ENCODE measurements around the gene KCNJ6. TPM values are rescaled to one million over a fixed set of nuclear protein-coding genes. Genes with fewer than 3 reads are reported as not detected.
A peak's percentile ranks its signal among the peaks of the same experiment; 100 is the strongest.
"Not testable (repeated sequence)": the region's sequence is repeated elsewhere in the genome, so short reads cannot be mapped to it uniquely, and the experiment has no call there.

Gene KCNJ6
- total RNA-seq, 1 donor = under 0.01 TPM

DNA sequence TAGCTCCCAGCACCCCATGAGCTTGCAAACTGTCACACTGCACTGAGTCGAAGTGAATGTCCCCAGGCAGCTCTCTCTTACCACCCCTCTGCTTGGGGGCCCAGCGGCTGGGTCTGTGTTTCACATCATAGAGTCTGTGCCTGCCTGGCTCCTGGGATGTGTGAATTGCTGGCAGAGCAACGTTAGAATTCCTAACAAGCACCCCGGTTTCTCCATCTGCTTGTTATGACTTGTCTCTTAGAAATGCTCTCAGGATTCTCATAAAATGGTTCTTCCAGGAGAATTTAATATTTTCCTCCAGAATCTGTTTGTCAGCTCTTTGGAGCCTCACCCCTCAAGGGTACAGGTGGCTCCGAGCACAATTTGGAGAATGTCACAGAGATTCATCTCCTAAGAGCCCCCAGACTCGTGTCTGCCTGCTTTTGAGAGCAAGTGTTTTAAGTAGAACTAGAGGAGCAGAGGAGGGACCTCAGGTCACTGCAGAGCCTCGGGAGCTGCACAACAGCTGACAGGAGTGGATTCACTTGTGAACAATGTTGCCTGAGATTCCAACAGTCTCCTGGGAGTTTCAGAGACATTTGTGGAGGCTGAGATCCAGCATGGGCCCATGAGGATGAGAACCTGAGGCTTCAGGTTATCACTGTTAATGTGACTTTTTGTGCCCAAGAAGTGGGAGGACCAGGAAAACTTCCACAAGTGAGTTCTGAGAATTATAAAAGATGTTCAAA, 131.5 kb downstream of the KCNJ6 start:
- DNase-seq (ENCODE audit: low read depth in 2 of 3, low spot score in 2 of 3) = no peak

DNA sequence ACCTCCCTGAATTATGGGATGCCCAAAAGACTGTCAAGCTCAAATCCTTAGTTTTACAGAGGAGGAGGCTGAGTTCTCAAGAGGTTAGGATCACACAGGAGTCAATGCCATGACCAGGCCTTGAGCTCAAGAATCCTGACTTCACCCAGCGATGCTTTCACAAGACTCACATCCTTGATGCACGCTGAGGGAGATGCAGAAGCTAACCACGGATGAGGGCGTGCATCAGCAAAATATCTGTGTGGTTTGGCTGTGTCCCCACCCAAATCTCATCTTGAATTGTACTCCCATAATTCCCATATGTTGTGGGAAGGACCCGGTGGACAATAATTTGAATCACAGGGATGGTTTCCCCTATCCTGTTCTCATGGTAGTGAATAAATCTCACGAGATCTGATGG, 133.2 kb downstream of the KCNJ6 start:
- no peak for DNase-seq (ENCODE audit: low read depth in 2 of 3, low spot score in 2 of 3)

DNA sequence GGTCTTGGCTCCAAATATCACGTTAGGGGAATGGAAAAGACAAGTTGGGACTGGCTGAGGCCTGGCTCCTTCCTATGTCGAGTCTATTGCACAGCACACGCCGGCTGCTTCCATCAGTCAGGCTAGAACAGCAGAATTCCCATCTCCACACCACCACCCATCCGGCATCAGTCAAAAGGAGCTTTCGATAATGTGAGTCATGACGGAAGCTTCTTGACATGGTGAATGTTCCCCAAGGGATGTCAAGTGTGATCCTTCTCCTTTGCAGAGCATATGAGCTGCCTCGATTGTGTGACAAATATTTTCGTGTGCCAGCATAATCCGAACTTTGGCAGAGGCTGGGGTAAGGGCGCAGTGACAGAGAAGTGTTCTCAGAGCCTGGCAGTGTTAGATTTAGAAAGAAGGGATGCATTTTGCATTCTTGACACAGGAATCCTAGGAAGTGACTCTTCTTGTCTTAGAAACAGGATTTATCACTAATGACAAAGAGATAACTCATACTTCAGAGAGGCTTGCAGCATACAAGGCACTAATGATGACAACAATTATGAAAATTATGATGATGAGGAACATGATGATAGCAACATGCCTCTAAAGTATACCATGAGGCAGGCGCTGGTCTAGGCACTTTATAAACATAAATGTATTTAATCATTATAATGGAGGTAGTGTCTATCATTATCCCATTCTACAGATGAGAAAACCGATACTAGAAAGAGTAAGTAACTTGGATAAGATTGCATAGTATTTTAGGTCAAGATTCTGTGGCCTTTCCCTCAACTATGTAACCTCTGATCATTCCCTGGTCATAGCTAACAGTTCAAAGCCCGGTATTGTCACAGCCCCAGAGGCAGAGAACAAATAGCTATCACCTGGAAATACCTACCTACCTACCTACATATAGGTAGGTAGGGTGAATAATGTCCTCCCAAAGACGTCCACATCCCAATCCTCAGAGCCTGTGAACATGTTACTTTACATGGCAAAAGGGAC, 135.0 kb downstream of the KCNJ6 start:
- DNase-seq (ENCODE audit: low read depth in 2 of 3, low spot score in 2 of 3) = no peak

DNA sequence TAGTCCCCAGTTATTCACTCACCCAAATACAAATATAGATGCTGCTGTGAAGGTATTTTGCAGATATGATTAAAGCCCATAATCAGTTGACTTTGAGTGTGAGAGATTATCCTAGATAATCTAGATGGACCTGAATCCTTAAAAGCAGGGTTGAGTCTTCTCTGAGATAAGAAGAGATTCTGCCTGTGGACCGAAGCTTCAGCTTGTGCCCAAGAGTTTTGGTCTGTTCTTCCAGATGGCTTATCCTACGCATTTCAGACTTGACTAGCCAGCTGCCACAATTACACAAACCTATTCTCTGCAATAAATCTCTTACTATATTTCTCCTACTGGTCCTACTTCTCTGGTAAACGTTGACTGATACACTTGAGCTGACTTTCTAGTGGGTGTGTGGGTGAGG, 145.1 kb downstream of the KCNJ6 start:
- no peak for DNase-seq (ENCODE audit: low read depth in 2 of 3, low spot score in 2 of 3)

DNA sequence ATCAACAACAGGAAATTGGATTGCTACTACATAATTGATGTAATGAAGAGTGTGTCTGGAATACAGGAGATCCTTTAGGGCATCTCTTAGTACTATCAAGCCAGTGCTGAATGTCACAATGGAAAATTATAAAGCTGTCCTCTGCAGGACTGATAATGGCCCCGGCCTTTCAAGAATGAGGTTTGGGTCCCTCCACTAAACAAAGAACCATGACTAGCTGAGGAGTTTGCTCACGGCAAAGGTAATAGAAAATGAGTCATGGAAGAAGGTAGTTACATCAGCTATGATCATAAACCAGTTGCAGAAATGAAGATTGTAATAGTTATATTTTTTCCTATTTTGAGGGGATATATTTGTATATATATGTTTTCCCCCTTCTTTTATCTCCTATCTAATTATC, 145.8 kb downstream of the KCNJ6 start:
- no peak for DNase-seq (ENCODE audit: low read depth in 2 of 3, low spot score in 2 of 3)

DNA sequence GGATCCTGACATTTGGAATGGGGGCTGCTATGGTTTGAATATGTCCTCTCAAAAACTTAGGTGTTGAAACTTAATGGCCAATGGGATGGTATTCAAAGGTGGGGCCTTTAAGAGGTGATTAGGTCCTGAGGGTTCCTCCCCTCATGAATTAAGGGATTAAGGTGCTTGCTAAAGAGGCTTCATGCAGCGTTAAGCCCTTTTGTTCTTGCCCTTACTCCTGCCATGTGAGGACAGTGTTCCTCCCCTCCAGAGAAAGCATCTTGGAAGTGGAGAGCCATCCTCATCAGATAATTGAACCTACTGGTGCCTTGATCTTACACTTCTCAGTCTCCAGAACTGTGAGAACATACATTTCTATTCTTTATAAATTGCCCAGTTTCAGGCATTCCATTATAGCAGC, 146.6 kb downstream of the KCNJ6 start:
- DNase-seq (ENCODE audit: low read depth in 2 of 3, low spot score in 2 of 3) = no peak

DNA sequence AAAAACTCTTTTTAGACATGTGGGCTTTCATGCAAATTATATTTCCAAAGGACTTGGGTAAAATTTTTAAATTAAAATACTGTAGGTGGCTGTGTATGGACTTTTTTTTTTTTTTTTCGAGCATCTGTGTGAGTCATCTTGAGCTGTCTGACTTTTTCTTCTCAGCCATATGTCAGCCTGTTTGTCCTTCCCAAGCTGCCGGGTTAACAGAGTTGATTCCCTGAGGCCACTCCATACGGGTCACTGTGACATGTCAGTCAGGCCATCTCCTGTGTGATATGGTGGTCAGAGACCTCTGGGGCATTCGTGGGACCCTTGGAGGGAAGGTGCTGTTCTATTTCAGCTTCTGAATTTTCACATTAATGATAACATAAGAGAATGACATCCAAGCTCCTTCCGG, 148.3 kb downstream of the KCNJ6 start:
- no peak for DNase-seq (ENCODE audit: low read depth in 2 of 3, low spot score in 2 of 3)

DNA sequence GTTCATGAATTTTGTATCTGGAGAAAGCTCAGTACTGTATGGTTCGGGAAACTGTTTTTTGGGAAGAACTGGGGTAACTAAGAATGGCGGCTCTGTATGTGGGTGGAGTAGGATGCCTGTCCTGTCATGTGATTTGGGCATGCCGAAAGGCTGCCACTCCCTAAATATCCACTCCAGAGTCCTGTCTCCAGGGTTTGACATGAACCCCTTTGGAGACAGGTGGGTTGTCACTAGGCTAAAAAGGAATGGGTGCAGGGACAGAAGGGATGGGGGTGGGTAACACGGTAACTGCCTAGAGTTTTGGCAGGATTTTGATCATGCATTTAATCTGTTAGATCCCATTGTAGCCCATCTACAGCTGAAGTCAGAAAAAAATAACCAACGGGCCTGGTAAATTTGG, 150.1 kb downstream of the KCNJ6 start:
- DNase-seq (ENCODE audit: low read depth in 2 of 3, low spot score in 2 of 3) = no peak

DNA sequence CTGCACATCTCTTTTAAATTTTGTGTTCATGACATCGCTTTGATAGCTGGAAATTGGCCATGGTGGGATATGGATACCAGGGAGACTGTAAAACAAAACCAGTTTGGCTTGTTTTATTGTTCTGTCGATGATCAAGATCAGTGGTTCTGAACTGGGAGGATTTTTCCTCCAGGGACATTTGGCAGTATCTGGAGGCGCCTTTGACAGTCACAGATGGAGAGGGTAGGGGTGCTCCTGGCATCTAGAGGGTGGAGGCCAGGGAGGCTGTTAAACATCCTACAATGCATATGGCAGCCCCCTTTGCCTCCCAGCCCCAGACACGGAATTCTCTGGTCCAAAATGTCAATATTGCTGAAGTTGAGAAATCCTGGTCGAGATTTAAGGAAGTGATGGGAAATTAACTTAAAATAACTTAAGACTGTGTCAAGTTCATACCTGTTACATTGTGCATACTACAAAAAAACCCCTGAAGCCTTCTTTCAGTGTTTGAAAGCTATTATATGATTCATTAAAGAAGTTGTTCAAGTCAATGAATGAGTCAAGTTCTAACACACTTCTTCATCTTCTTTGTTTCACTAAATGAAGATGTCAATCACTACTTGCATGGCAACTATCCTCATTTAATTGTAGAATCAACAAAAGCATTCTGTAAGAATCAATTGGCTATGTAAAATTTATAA, 150.9 kb downstream of the KCNJ6 start:
- DNase-seq (ENCODE audit: low read depth in 2 of 3, low spot score in 2 of 3) = no peak

DNA sequence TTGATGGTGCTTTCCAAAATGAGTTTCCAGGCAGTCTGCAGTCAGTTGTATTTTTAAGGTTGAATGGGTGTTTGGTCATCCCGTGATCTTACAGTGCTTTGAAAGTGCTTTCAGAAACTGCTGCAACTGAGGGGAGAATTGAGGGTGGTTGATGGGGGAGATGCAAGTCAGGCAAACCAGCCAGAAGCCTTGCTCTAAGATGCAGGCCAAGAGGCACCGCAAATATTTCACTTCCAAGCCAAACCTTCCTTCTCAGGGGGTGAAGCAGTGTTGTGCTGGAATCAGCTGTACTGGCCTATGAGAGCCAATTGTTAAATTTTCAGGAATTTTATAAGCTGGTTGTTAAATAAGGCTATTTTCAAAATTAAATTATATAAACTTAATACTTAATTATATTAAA, 151.6 kb downstream of the KCNJ6 start:
- DNase-seq (ENCODE audit: low read depth in 2 of 3, low spot score in 2 of 3) = no peak

DNA sequence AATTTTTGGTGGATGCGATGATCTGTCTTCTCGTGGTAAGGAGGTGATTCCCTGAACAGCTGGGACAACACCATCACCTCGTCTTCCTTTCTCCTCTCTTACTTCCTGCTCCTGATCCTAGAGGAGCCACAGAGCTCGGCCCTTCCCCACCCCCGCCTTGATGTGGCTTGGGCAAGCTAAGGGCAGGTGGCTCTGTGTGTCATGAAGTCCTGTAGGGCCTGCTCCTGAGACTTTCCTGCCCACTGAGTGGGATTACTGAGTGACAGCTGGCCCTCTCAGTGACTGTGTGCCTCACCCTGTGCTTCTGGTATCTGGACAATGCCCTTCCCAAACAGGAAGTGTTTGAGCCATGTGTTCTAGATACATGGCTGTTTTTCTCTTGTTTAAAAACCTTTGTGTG, 153.0 kb downstream of the KCNJ6 start:
- no peak for DNase-seq (ENCODE audit: low read depth in 2 of 3, low spot score in 2 of 3)

DNA sequence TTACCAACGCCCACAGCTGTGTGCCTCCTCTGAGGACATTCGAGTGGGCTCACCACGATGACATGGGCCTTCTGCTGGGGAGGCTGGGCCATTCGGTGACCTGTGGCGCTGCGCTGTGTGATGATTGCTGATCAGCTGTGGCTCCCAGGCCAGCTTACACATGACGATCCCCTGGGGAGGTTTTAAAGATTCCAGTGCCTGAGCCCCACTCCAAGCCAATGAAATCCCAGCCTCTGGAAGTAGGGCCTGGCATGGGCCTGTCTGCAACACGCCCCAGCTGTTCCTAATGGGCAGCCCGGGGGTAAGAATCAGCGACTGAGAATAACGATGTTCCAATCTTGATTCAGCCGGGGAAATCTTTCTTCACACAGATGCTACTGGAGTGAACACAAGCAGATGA, 153.7 kb downstream of the KCNJ6 start:
- no peak for DNase-seq (ENCODE audit: low read depth in 2 of 3, low spot score in 2 of 3)

DNA sequence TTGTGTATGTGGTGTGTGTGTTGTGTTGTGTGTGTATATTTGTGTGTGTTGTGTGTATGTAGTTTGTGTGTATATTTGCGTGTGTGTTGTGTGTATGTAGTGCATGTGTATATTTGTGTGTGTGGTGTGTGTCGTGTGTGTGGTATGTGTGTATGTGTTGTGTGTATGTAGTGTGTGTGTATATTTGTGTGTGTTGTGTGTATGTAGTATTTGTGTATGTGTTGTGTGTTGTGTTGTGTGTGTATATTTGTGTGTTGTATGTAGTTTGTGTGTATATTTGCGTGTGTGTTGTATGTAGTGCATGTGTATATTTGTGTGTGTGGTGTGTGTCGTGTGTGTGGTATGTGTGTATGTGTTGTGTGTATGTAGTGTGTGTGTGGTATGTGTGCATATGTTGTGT, 154.9 kb downstream of the KCNJ6 start:
- DNase-seq (ENCODE audit: low read depth in 2 of 3, low spot score in 2 of 3) = not testable (repeated sequence)

DNA sequence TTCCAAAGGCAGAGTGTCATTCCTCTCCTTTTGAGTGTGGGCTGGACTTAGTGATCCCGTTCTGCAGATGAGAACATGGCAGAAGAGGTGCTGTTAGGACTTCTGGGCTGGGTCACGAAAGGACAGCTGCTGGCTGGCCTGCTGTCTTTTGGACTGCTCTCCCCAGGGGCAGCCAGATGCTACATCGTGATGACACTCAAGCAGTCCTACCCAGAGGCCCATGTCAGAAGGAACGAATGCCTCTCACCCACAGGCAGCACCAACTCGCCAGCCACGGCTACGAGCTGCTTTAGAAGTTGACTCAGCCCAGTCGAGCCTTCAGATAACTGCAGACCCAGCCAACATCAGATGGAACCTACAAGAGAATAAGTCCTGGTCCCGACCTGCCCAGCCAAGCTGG, 156.5 kb downstream of the KCNJ6 start:
- no peak for DNase-seq (ENCODE audit: low read depth in 2 of 3, low spot score in 2 of 3)

DNA sequence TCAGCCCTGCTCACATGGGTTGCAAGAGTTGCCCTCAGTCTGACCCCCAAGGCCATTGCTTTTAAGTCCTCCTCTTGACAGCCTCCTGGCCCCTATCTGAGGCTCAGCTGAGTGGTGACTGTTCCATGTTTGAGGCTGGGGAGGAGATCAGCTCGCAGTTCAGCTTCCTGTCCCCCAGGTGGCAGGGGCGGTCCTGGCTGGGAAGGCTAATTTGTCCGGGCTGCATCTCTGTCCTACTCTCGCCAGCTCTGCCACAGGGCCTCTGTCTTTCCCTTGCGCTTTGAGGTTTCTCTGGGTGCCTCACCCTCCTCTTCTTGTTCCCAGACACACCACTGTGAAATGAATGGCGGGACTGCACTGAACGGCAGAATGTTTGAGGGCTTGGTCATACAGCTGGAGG, 157.3 kb downstream of the KCNJ6 start:
- peak in 2 of 3 donors; percentile 36 to 73 for DNase-seq (ENCODE audit: low read depth in 2 of 3, low spot score in 2 of 3)

DNA sequence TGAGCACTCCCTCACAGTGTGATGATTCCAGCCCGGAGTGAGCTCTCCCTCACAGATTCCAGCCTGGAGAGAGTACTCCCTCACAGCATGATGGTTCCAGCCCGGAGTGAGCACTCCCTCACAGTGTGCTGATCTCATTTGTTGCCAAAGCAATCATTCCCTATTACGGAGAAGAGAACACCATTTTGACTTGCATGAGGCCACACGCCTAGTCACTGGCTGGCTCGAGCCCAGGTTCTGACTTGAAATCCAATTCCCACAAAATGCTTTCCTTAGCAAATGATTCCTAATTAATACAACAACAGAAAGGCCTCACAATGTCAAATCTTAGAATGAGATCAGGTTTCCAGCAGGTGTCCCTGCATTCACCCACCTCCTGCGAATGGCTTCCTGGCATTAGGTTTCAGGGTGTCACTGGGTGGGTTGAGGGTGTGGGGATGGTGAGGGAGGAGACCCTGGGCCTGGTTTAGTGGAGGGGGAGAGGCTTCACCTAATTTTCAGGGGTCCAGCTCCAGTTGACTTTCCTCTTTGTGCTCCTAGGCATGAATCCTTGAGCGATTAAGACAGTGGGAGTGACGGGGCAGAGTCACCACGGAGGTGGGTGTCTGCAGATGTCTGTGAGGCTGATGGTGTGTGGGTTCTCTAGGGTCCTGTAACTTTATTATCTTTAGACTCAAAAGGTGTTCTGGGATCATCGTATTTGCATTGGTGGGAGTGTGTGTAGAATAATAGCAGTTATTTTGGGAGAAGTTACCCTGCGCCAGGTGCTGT, 158.5 kb downstream of the KCNJ6 start:
- no peak for DNase-seq (ENCODE audit: low read depth in 2 of 3, low spot score in 2 of 3)

DNA sequence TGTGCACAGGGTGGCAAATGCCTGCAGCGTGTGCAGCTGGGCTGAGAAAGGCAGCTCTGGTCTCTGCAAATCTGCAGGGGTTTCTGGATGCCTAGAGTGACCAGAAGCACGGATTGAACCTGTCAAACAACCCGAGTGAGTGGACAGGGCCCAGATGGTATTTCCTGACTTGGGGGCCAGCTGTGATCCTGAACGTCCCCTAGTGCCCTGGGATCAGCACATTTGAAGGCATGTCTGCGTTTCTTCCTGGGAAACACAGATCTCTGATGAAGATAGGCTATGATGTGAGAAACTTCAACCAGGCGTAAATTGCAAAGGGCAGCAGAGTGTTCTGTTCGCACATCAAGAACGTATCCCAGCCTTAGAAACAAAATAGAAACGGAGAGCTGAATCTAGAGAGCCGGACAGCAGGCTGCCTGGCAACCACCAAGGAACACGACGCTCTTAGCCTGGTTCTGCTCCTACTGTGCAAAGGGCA, 163.1 kb downstream of the KCNJ6 start:
- DNase-seq (ENCODE audit: low read depth in 2 of 3, low spot score in 2 of 3) = no peak

DNA sequence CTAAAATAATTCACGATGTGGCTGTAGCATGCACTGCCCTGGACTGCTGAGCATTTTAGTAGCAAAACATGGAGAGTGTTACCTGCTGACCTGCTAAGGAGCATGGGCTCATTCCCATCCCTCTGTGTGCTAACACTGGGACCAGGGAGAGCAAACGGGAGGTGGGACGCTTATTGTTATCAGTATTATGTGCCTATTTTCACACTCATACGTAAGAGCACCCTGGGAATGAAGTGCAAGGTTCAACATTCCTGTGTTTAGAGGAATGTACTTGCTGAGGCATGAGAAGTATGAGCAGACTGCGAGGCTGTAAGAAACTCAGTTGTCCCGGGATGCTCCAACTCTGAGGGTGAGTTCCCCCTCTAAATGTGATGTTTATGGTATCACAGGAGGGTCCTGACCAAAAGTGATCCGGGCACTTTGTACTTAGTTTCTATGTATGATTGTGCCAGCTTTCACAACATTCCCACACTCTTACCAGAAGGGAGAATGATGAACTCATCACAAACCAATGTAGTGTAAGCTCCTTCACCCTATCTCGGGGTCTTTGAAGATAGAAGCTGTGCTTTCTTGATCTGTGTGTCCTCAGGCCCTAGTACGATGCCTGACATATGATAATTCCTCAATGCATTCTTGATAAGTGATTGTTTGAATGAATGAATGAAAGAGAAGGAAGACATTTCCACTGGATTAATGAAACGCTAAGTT, 164.8 kb downstream of the KCNJ6 start:
- DNase-seq (ENCODE audit: low read depth in 2 of 3, low spot score in 2 of 3) = no peak

DNA sequence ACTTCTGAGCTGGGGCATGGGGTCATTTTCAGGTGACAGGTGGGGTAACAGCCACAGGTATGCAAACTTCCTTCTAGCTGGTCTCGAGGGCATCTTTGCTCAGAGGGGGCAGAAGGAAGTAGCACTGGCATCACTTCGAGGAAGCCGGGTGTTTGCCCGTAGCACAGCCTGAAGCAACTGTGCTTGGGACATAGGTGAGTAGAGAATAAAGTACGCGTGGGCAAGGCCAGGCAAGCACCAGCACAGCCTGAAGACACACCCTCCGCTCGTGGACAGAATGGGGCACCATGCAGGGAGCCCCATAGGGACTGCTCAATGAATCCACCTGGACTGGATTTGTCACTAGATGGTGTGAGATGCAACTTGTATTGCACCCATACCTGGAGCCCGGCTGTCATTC, 167.1 kb downstream of the KCNJ6 start:
- no peak for DNase-seq (ENCODE audit: low read depth in 2 of 3, low spot score in 2 of 3)

DNA sequence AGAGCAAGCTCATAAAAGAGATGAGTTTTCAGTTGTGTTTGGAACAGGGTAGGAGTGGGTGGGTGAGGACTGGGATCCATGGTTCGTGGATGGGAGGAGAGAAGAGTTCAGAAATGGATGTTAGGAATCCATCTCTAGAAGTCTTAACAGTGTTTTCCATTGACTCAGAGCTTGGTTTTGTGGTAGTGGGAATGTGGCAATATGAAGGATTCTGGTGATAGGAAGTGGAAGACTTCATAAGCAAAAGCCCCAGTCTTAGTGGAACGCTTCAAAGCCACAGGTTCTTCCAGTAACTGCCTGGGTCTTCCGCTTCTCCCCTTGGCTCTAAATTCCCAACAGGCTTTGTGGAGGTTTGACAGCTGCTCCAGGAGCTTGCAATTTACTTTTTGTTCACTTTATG, 167.9 kb downstream of the KCNJ6 start:
- DNase-seq (ENCODE audit: low read depth in 2 of 3, low spot score in 2 of 3) = no peak
